DMS53 treated with DMSO at 0.1 percent for 48 hours (cell line): ENCODE measurements around the gene NTN4.
"Not testable (repeated sequence)": the region's sequence is repeated elsewhere in the genome, so short reads cannot be mapped to it uniquely, and the experiment has no call there.

Experiments
- DNase-seq: peaks from one replicate; lab custom pipeline; 2025; ENCODE audit not compliant: unreplicated experiment; lab: John Stamatoyannopoulos, UW

NTN4 gene

GRCh38 chr12:95756362-95756761, 34.2 kb downstream of the NTN4 start:
- DNase-seq = no peak

- DNase-seq = no peak
Measured at GRCh38 chr12:95755261-95755865, 35.2 kb downstream of the NTN4 start.

GRCh38 chr12:95746062-95746461, 44.5 kb downstream of the NTN4 start:
- not testable (repeated sequence) for DNase-seq

GRCh38 chr12:95742586-95742985, 48.0 kb downstream of the NTN4 start:
- no peak for DNase-seq

GRCh38 chr12:95741635-95742034, 48.9 kb downstream of the NTN4 start:
- DNase-seq = no peak

DNA sequence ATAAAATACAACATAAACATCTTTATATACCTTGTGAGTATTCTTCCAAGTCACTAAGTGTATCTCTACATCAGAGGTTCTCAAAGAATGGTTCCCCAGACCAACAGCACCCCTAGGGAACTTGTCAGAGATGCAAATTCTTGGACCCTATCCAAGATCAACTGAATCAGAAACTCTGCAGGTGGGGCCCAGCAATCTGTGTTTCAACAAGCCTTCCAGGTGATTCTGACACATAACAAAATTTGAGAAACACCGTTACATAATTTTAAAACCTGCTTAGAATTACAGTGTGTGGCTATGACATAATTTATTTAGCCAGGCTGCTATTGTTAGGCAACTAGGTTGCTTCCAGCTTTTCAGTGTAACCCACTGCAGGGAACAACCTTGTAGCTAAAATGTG, 49.8 kb downstream of the NTN4 start:
- DNase-seq = no peak

GRCh38 chr12:95739561-95740313, 50.8 kb downstream of the NTN4 start:
- DNase-seq = no peak

GRCh38 chr12:95738024-95738611, 52.4 kb downstream of the NTN4 start:
- DNase-seq = no peak

DNA sequence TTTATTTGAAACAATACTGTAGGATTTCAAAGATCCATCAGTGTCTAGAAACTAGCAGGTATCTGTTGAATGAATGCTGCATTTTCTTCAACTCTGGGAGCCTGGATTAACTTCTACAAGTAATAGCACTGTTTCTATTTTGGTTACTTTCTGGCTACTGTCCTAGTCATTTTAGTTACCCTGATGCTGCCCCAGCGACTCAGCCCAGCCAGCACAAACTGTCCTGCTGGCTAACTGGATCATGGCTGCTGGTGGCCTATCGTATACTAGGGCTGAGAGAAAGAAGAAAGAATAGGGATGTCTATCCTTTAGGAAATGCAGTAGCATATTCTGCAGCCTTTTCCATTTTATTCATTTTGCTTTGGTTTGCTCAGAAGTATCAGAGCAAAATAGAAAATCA, 53.9 kb downstream of the NTN4 start:
- no peak for DNase-seq

DNA sequence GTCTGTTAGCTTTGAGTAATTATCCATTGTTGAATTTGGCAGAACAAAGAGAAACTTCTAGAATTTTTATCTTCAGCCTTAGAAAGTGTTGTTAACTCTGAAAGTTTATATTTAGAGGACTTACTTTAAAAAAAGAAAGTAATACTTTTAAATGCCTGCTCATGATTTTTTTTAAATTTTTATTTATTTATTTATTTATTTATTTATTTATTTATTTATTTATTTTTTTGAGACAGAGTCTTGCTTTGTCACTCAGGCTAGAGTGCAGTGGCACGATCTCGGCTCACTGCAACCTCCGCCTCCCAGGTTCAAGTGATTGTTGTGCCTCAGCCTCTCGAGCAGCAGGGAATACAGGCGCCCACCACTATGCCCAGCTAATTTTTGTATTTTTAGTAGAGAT, 54.8 kb downstream of the NTN4 start:
- not testable (repeated sequence) for DNase-seq

DNA sequence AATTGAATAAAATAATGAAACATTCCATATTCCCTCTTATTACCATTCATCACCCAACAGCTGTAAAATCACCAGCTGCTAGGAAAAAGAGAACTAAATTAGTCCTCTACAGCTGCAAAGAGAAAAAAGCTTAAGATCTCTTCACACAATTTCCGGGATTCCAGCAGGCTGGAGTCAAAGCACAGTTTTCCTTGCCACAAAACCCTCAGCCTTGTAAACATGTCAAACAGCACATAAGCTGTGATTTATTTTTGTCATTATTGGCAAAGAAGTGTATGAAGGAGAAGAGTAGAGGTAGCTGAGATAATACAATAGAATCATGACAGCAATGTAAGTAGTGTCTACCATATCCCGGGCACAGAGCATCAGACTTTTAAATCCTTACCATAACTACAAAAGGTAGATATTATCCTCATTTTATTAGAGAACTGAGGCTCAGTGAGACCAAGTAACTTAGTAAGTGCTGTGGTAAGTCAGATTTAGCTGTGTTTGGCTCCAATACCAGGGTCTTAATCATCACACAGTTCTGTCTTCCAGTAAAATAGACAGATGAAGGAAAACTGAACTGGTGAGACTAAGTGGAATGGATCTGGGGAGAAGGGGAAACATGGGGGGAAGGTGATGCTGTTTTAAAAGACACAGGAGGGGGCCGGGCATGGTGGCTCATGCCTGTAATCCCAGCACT, 57.3 kb downstream of the NTN4 start:
- no peak for DNase-seq

DNA sequence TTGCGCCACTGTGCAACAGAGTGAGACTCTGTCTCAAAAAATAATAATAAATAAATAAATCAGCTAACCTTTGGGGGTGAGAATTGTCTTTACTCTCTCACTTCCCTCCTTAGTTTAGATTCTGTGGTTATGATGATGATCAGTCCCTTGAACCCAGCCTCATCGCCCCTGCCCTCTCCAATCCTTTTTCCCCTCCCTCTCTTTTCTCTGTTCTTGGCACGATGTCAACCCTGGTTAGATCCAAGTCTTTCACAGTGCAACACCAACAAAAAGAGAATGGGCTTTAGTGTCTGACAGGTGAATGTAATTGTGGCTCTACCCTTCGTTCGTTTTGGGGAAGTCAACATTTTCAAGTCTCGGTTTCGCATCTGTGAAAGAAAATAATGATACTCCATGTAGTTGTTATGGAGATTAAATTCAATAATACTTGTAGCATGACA, 59.0 kb downstream of the NTN4 start:
- DNase-seq = no peak

GRCh38 chr12:95730457-95730856, 60.1 kb downstream of the NTN4 start:
- no peak for DNase-seq

- no peak for DNase-seq
Measured at GRCh38 chr12:95726903-95727302, 63.7 kb downstream of the NTN4 start.

GRCh38 chr12:95724767-95725166, 65.8 kb downstream of the NTN4 start:
- no peak for DNase-seq

DNA sequence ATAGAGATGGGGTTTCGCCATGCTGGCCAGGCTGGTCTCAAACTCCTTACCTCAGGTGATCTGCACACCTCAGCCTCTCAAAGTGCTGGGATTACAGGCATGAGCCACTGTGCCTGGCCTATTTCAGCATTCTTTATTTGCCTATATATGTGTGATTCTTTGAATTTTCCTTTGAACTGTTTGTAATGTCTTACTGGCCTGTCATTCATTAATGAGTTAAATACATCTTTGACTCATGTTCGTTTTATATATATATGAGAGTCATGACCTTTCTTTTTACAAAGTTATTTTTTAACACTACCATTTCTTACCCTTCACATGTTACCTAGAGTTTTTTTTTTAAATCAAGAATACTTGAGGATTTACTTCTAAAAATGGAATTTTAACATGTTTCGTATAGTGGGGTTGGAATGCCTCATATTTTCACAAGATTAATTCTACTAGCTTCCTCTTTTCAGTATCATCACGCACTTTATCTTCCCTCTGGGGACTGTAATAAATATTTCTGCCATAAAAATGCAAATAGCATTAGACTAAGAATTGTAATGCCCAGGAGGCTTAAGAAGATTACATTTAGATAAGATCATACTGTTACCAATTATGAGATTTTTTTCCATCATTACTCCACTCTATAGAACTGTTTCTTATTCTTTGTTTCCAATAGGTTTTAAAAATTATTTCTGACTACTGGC, 66.7 kb downstream of the NTN4 start:
- DNase-seq = no peak

GRCh38 chr12:95721320-95721719, 69.2 kb downstream of the NTN4 start:
- no peak for DNase-seq

- DNase-seq = no peak
Measured at GRCh38 chr12:95720146-95720545, 70.4 kb downstream of the NTN4 start.

DNA sequence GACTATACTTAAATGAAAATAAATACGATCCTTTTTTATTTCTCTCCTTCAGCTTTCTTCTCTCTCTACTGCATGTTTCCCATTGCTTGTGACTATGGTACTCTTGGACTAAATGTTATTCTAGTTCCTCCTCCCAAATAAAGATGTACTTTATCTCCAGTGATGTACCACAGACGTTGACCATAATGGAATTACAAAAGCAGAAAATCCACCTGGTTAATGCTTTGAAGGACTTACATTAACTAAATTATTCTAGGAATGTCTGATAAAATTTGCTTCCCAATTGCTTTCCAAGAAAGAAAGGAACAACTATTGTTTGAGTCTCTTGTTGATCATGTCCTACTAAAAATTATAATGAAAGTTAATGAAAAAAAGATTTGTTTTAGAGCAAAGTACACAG, 71.8 kb downstream of the NTN4 start:
- no peak for DNase-seq

DNA sequence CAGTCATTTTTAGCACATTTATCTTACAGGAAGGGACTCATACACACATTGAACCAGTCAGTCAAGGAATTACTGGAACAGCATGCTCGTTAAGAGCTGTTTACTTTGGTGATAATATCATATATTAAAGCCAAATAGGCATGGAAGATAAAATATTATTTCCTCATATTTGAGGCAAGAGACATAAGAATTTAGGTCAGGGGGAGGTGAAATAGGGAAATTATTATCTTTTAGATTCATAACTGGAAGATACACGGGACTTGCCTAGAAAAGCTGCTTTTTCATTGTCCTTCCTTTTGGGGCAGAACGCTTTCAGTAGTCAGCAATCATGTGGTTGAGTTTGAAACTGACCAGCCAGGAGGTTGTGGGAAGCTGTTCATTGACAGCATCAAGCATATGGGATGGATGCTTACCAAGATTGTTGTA, 72.5 kb downstream of the NTN4 start:
- no peak for DNase-seq

DNA sequence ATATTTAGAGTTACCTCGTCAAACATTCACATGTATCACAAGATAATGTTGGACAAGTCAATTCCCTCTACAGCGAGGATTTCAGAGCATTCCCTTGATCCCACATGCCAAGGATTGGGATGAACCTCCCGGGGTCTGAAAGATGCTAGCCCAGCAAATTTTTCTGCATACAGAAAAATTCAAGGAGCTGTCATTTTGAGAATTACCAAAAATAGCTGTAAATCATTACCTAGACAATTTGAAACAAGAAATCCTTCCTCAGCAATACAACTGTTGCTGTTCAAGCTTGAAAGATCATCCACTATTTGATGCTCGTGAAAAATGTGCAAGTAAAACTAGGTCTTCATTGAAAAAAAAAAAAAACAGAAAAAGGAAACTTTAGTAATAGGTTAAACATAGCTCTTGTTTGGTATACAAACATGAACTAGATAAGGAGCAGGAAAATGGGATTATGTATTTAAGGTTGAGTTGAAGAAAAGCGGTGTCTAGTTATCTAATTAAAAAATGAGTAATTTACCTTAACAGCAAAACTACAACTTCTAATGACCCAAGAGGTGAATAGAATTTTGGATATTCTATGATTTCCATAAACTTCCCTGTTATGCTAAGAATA, 73.1 kb downstream of the NTN4 start:
- DNase-seq = no peak
